Panc1 (cell line): ENCODE results near the gene PLCL1.

Source experiments
- REST ChIP-seq, 2 experiments: IDR thresholded peaks; 2 replicates each; pipeline ENCODE4 v1.6.1; 2011 to 2012; ENCODE audit warnings: low read depth in 2 of 2, control low read depth in 1 of 2, low read length in 1 of 2, mild to moderate bottlenecking in 1 of 2, moderate library complexity in 1 of 2; ENCODE audit not compliant: insufficient read depth in 1 of 2
- TF ChIP-seq, protein P1 (sequence below): fragments of 450-650 bp; IDR thresholded peaks from 2 replicates; pipeline ENCODE4 v1.5.1; 2017; ENCODE audit warnings: mild to moderate bottlenecking

- TF ChIP-seq, protein P1, sequence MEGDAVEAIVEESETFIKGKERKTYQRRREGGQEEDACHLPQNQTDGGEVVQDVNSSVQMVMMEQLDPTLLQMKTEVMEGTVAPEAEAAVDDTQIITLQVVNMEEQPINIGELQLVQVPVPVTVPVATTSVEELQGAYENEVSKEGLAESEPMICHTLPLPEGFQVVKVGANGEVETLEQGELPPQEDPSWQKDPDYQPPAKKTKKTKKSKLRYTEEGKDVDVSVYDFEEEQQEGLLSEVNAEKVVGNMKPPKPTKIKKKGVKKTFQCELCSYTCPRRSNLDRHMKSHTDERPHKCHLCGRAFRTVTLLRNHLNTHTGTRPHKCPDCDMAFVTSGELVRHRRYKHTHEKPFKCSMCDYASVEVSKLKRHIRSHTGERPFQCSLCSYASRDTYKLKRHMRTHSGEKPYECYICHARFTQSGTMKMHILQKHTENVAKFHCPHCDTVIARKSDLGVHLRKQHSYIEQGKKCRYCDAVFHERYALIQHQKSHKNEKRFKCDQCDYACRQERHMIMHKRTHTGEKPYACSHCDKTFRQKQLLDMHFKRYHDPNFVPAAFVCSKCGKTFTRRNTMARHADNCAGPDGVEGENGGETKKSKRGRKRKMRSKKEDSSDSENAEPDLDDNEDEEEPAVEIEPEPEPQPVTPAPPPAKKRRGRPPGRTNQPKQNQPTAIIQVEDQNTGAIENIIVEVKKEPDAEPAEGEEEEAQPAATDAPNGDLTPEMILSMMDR, result no peak
- TF ChIP-seq REST (IDR thresholded peaks at IDR 0.05; ENCODE audit: insufficient read depth in 1 of 2, low read depth in 2 of 2, low read length in 1 of 2), result no peak
These were observed 200.8 kb downstream of the PLCL1 start for GRCh38 chr2:198004921-198005829.
